Kidney (tissue), 14 donors: ENCODE results near the gene CYP1A1. TPM values are rescaled to one million over a fixed set of nuclear protein-coding genes. Genes with fewer than 3 reads are reported as not detected.

ENCODE experiments used
- DNase-seq, 5 donors: peaks; one replicate each; pipeline ENCODE4 v3.0.0-alpha.2; 2013 to 2020
- FAIRE-seq: peaks from 2 replicates; lab custom pipeline; 2012; peaks lifted over from hg19 to GRCh38; lab: Jason Lieb, UNC
- H3K27ac ChIP-seq, 2 donors: one replicate each; pipeline ENCODE4 v1.7.0; 2013; ENCODE audit warnings: low read depth in 2 of 2, low read length in 2 of 2, inconsistent platforms in 1 of 2
- H3K27me3 ChIP-seq: one replicate; pipeline ENCODE4 v1.7.1; 2013; ENCODE audit warnings: low read length, inconsistent platforms; ENCODE audit not compliant: control insufficient read depth, insufficient read depth
- H3K36me3 ChIP-seq, 3 donors: one replicate each; pipeline versions ENCODE4 v1.7.0 to v1.7.1; 2013; ENCODE audit warnings: low read length in 3 of 3, control low read depth in 1 of 3, inconsistent platforms in 1 of 3; ENCODE audit not compliant: insufficient read depth in 3 of 3, control insufficient read depth in 2 of 3
- H3K4me1 ChIP-seq, 3 donors: one replicate each; pipeline versions ENCODE4 v1.7.0 to v1.7.1; 2013; ENCODE audit warnings: low read length in 3 of 3, inconsistent platforms in 1 of 3, low read depth in 1 of 3; ENCODE audit not compliant: control insufficient read depth in 2 of 3, insufficient read depth in 2 of 3
- H3K4me3 ChIP-seq, 3 donors: one replicate each; pipeline versions ENCODE4 v1.7.0 to v1.8.1; 2013; ENCODE audit warnings: low read length in 3 of 3, control low read depth in 1 of 3, inconsistent platforms in 1 of 3
- H3K9ac ChIP-seq, 3 donors: one replicate each; pipeline versions ENCODE4 v1.7.0 to v1.7.1; 2013; ENCODE audit warnings: low read length in 3 of 3, control low read depth in 1 of 3, inconsistent platforms in 1 of 3
- H3K9me3 ChIP-seq, 3 donors: one replicate each; pipeline versions ENCODE4 v1.7.0 to v1.7.1; 2013; ENCODE audit warnings: low read length in 3 of 3, control low read depth in 1 of 3, inconsistent platforms in 1 of 3; ENCODE audit not compliant: control insufficient read depth in 2 of 3, insufficient read depth in 1 of 3
- intact Hi-C: fragments of 100-400 bp; cut with DNase I; formaldehyde crosslinking; loops from one replicate; pipeline ENCODE4 v1.11.1; 2022
- polyA plus RNA-seq: library from polyadenylated mRNA; stranded (reverse); fragments of 350-450 nt; fragmentation: Illumina TruSeq; extraction: RNeasy Lipid Tissue Mini Kit (QIAGEN cat#74804); gene quantifications from one replicate; pipeline ENCODE4 v1.2.3, GENCODE V29; 2014; ENCODE audit warnings: low read depth, low replicate concordance; ENCODE audit not compliant: insufficient read depth
- total RNA-seq: library from RNA; stranded (reverse); fragmentation: NEBNext Ultra II Directional; extraction: Animal tissue kit (Norgen Biotek cat#: 25700); gene quantifications from one replicate; pipeline ENCODE4 v1.2.1, GENCODE V29; 2021
- TF ChIP-seq, protein P1 (sequence below): IDR thresholded peaks from 3 replicates; pipeline ENCODE4 v1.5.1; 2012; ENCODE audit warnings: mild to moderate bottlenecking, moderate library complexity, borderline replicate concordance; ENCODE audit not compliant: insufficient read depth; ENCODE audit errors: extremely low read depth
- donor health status: control.
- donor health status: control.
- donor health status: control.
- donor health status: control.
- donor health status: control.
- donor health status: DM: yes; HTN: yes; CAD: no.
- donor health status: Normal renal cell carcinoma (clear cell type).

The CYP1A1 gene
- total and polyA plus RNA-seq, 2 donors from 2014 or later: 0.13 to 0.26 TPM

DNA sequence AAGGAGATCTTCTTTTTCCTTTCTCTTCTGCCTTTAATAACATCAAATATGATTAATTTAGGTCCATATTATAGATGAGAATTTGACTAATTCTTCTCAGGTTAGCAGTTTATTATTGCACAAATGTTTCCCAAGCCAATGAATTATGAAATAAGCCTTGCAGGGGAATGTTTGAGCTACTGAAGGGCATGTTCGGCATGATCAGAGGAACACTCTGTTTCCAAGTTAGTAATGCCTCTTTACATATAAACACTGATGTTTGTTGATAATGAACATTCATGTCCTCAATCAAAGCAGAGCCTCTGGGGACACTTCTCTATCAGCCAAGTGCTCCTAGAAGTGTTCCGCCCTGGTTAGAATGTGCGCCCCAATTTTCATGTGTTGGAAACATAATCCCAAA, 10.0 kb upstream of the CYP1A1 start:
- FAIRE-seq (no peak), DNase-seq (no peak)
- no peaks in the 10 kb centered on the region for H3K4me1 ChIP-seq
- TF ChIP-seq, protein P1, sequence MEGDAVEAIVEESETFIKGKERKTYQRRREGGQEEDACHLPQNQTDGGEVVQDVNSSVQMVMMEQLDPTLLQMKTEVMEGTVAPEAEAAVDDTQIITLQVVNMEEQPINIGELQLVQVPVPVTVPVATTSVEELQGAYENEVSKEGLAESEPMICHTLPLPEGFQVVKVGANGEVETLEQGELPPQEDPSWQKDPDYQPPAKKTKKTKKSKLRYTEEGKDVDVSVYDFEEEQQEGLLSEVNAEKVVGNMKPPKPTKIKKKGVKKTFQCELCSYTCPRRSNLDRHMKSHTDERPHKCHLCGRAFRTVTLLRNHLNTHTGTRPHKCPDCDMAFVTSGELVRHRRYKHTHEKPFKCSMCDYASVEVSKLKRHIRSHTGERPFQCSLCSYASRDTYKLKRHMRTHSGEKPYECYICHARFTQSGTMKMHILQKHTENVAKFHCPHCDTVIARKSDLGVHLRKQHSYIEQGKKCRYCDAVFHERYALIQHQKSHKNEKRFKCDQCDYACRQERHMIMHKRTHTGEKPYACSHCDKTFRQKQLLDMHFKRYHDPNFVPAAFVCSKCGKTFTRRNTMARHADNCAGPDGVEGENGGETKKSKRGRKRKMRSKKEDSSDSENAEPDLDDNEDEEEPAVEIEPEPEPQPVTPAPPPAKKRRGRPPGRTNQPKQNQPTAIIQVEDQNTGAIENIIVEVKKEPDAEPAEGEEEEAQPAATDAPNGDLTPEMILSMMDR: no peak
- no peak overlapping the region for H3K4me3 ChIP-seq
- intact Hi-C loops: no loop called here
- no peaks in the 10 kb centered on the region for H3K27me3 ChIP-seq
- no peaks in the 10 kb centered on the region for H3K9me3 ChIP-seq
- H3K27ac ChIP-seq: no peak overlapping the region
- no peaks in the 10 kb centered on the region for H3K36me3 ChIP-seq
- H3K9ac ChIP-seq: no peak overlapping the region

GRCh38 chr15:74733269-74733668, 7.9 kb upstream of the CYP1A1 start:
- no peaks in the 10 kb centered on the region for H3K36me3 ChIP-seq

GRCh38 chr15:74732846-74733245, 7.5 kb upstream of the CYP1A1 start:
- Histone ChIP-seq H3K27me3 (peaks cover under 1% of the 10 kb centered on the region), H3K36me3 (no peaks in the 10 kb centered on the region), H3K4me1 (no peaks in the 10 kb centered on the region), H3K27ac (no peak overlapping the region), H3K4me3 (no peak overlapping the region), H3K9me3 (no peaks in the 10 kb centered on the region), H3K9ac (no peak overlapping the region)
- FAIRE-seq: no peak
- TF ChIP-seq, protein P1: no peak
- no peak for DNase-seq
- intact Hi-C loops: no loop called here

More at GRCh38 chr15:74733269-74733668, 7.9 kb upstream of the CYP1A1 start:
- Histone ChIP-seq H3K9ac (no peak overlapping the region), H3K9me3 (no peaks in the 10 kb centered on the region), H3K4me3 (no peak overlapping the region), H3K4me1 (no peaks in the 10 kb centered on the region), H3K27ac (no peak overlapping the region), H3K27me3 (no peaks in the 10 kb centered on the region)
- FAIRE-seq (no peak), DNase-seq (no peak)
- TF ChIP-seq, protein P1: no peak
- intact Hi-C loops: no loop called here
